Right lobe of liver (tissue), 4 donors: ENCODE measurements around the gene PRDM16.

Experiments used
- CTCF ChIP-seq, 4 donors: fragments of 200-600 bp in 3 of 4; fragments of 450-650 bp in 1 of 4; IDR thresholded peaks; one replicate each; pipeline versions ENCODE4 v1.5.1 to v1.8.0; 2016 to 2022; ENCODE audit warnings: antibody characterized with exemption in 4 of 4, mild to moderate bottlenecking in 2 of 4
- POLR2A ChIP-seq: fragments of 450-650 bp; IDR thresholded peaks from one replicate; pipeline ENCODE4 v1.6.1; 2017; ENCODE audit warnings: antibody characterized with exemption, mild to moderate bottlenecking
- donor health status: DM: no; HTN: no; CAD: no.
- donor health status: DM: no; HTN: no; CAD: no.
- donor health status: DM: no; HTN: yes; CAD: no.

GRCh38 chr1:3022976-3023375, 46.0 kb upstream of the PRDM16 start:
- TF ChIP-seq CTCF (IDR thresholded peaks at IDR 0.05) (no peak), POLR2A (no peak)
